ENCODE measurements around the gene NOTCH4.

The NOTCH4 gene

GRCh38 chr6:32151863-32152768, 71.8 kb downstream of the NOTCH4 start, which contains the start of gene PRRT1:
Gene PRRT1, minus strand, starts transcription at chr6:32151939. Its CDS starts 112 bp downstream, at chr6:32151827.
- DNase-seq (ENCODE audit: extremely low spot score), result no peak
- CTCF ChIA-PET, result interaction anchor here (0.6 to 1.0 kb wide), 3 partner anchors 35 to 361 kb away, joined by 3 to 4 read pairs (median 3); no protein-coding TSS in a partner anchor
- TF ChIP-seq ARNT (IDR thresholded peaks at IDR 0.05) (no peak), ZNF384 (IDR thresholded peaks at IDR 0.05) (no peak), HDGF (IDR thresholded peaks at IDR 0.05; ENCODE audit: borderline replicate concordance) (no peak), ELF4 (IDR thresholded peaks at IDR 0.05) (no peak), SUZ12 (IDR thresholded peaks at IDR 0.05) (no peak), FOXM1 (IDR thresholded peaks at IDR 0.05; ENCODE audit: borderline replicate concordance) (no peak)

GRCh38 chr6:32151181-32151862, 72.5 kb downstream of the NOTCH4 start:
- CTCF ChIA-PET, result no interaction called here
- POLR2A ChIA-PET, result interaction anchor here (1.0 to 2.2 kb wide), 4 partner anchors 20 to 42 kb away, joined by 3 to 57 read pairs (median 12); partner anchors contain the start of genes ATF6B, FKBPL and GPSM3
- TF ChIP-seq FOXA1 (IDR thresholded peaks at IDR 0.05) (no peak), LEF1 (IDR thresholded peaks at IDR 0.05; ENCODE audit: borderline replicate concordance) (no peak), BHLHE40 (IDR thresholded peaks at IDR 0.05; ENCODE audit: borderline replicate concordance) (no peak), SP1 (IDR thresholded peaks at IDR 0.05) (no peak), TARDBP (IDR thresholded peaks at IDR 0.05) (no peak), PKNOX1 (IDR thresholded peaks at IDR 0.05) (no peak), CTBP1 (IDR thresholded peaks at IDR 0.05; ENCODE audit: borderline replicate concordance) (no peak), FOXM1 (IDR thresholded peaks at IDR 0.05; ENCODE audit: borderline replicate concordance) (no peak), NFRKB (IDR thresholded peaks at IDR 0.05) (no peak), SUZ12 (IDR thresholded peaks at IDR 0.05) (no peak), ZNF384 (IDR thresholded peaks at IDR 0.05) (no peak), FOXK2 (IDR thresholded peaks at IDR 0.05) (no peak), L3MBTL2 (conservative IDR thresholded peaks at IDR 0.05) (no peak)
- DNase-seq (ENCODE audit: extremely low spot score), result no peak

More at GRCh38 chr6:32151863-32152768, 71.8 kb downstream of the NOTCH4 start, which contains the start of gene PRRT1:
- POLR2A ChIA-PET, result interaction anchor here (1.1 to 2.2 kb wide), 5 partner anchors 23 to 43 kb away, joined by 4 to 57 read pairs (median 16); partner anchors contain the start of genes ATF6B, FKBPL and GPSM3

GRCh38 chr6:32149932-32150870, 73.7 kb downstream of the NOTCH4 start:
- POLR2A ChIA-PET, result interaction anchor here (1.0 kb wide), 1 partner anchor 19 kb away, joined by 3 read pairs; no protein-coding TSS in a partner anchor
- no peak for DNase-seq (ENCODE audit: extremely low spot score)
- CTCF ChIA-PET, result no interaction called here
- no peak for TF ChIP-seq CTBP1 (IDR thresholded peaks at IDR 0.05; ENCODE audit: borderline replicate concordance)
- TF ChIP-seq FOXM1 (IDR thresholded peaks at IDR 0.05; ENCODE audit: borderline replicate concordance), result no peak
- no peak for TF ChIP-seq BHLHE40 (IDR thresholded peaks at IDR 0.05; ENCODE audit: borderline replicate concordance)
- no peak for TF ChIP-seq L3MBTL2 (conservative IDR thresholded peaks at IDR 0.05)
- TF ChIP-seq HDGF (IDR thresholded peaks at IDR 0.05; ENCODE audit: borderline replicate concordance), result no peak
- no peak for TF ChIP-seq LEF1 (IDR thresholded peaks at IDR 0.05; ENCODE audit: borderline replicate concordance)
- no peak for TF ChIP-seq ZNF384 (IDR thresholded peaks at IDR 0.05)
- TF ChIP-seq PKNOX1 (IDR thresholded peaks at IDR 0.05), result no peak
- TF ChIP-seq ELF4 (IDR thresholded peaks at IDR 0.05), result no peak
- no peak for TF ChIP-seq SUZ12 (IDR thresholded peaks at IDR 0.05)
- no peak for TF ChIP-seq FOXK2 (IDR thresholded peaks at IDR 0.05)
- no peak for TF ChIP-seq SP1 (IDR thresholded peaks at IDR 0.05)
- no peak for TF ChIP-seq TARDBP (IDR thresholded peaks at IDR 0.05)
- no peak for TF ChIP-seq ARNT (IDR thresholded peaks at IDR 0.05)
- TF ChIP-seq FOXA1 (IDR thresholded peaks at IDR 0.05), result no peak

GRCh38 chr6:32149092-32149755, 74.6 kb downstream of the NOTCH4 start:
- no peak for DNase-seq (ENCODE audit: extremely low spot score)
- TF ChIP-seq FOXK2 (IDR thresholded peaks at IDR 0.05) (no peak), FOXM1 (IDR thresholded peaks at IDR 0.05; ENCODE audit: borderline replicate concordance) (no peak), ELF4 (IDR thresholded peaks at IDR 0.05) (no peak), ZNF384 (IDR thresholded peaks at IDR 0.05) (no peak), PKNOX1 (IDR thresholded peaks at IDR 0.05) (no peak), LEF1 (IDR thresholded peaks at IDR 0.05; ENCODE audit: borderline replicate concordance) (no peak), BHLHE40 (IDR thresholded peaks at IDR 0.05; ENCODE audit: borderline replicate concordance) (no peak), NFRKB (IDR thresholded peaks at IDR 0.05) (no peak), SUZ12 (IDR thresholded peaks at IDR 0.05) (no peak), TARDBP (IDR thresholded peaks at IDR 0.05) (no peak), SP1 (IDR thresholded peaks at IDR 0.05) (no peak), CTBP1 (IDR thresholded peaks at IDR 0.05; ENCODE audit: borderline replicate concordance) (no peak), FOXA1 (IDR thresholded peaks at IDR 0.05) (no peak), ARNT (IDR thresholded peaks at IDR 0.05) (no peak), HDGF (IDR thresholded peaks at IDR 0.05; ENCODE audit: borderline replicate concordance) (no peak)
- ChIA-PET POLR2A (no interaction called here), CTCF (no interaction called here)
